ENCODE measurements around the gene MYH14.

MYH14 gene

DNA sequence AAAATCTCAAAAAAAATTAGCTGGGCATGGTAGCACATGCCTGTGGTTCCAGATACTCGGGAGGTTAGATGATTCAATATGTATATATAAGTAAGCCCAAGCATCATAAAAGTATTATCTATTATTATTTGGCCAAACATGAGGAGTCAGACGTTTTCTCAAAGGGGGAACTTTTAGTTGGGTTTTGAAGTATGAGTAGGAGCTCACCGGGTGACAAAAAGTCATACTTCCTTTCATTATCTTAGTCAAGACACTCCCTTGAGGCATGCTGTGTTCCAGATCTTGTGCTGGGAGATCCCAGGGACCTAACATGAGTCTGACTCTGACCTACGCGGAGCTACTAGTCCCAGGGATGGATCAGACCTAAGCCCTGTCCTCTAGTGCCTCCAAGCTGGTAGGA is 8.2 kb upstream of the MYH14 start:
- no peak for DNase-seq

DNA sequence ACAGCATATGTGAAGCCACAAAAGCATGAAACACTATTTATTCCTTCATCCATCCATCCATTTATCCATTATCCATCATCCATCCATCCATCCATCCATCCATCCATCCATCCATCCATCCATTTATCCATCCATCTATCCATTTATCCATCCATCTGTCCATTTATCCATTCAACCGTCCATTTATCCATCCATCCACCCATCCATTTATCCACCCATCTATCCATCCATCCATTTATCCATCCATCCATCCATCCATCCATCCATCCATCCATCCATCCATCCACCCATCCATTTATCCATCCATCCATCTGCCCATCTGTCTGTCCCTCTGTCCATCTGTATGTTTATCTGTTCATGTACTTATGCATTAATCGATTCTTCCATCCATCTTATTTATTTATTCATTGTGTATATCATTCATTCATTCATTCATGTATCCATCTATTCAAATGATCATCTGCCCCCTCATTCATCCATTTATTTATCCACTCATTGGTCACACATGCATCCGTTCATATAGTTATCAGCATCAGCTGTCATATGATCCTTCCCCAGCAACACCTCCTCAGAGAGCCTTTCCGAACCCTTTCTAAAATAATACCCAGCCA is 7.0 kb upstream of the MYH14 start:
- no peak for DNase-seq

DNA sequence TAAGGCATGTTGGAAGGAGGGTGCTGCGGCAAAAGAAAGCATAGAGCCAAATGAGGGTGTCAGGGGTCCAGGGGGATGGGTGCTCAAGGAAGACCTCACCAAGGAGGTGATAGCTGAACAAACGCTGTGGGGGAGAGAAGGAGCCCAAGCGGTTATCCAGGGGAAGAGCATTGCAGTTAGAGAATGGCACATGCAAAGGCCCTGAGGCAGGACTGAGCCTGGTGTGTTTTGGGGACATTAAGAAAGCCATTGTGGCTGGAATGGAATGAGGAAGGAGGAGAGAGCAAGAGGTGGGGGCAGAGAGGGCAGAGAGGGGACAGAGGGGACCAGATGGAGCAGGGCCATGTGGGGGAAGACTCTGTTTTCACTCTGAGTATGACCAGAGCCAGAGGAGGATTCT is 6.1 kb upstream of the MYH14 start:
- no peak for DNase-seq

DNA sequence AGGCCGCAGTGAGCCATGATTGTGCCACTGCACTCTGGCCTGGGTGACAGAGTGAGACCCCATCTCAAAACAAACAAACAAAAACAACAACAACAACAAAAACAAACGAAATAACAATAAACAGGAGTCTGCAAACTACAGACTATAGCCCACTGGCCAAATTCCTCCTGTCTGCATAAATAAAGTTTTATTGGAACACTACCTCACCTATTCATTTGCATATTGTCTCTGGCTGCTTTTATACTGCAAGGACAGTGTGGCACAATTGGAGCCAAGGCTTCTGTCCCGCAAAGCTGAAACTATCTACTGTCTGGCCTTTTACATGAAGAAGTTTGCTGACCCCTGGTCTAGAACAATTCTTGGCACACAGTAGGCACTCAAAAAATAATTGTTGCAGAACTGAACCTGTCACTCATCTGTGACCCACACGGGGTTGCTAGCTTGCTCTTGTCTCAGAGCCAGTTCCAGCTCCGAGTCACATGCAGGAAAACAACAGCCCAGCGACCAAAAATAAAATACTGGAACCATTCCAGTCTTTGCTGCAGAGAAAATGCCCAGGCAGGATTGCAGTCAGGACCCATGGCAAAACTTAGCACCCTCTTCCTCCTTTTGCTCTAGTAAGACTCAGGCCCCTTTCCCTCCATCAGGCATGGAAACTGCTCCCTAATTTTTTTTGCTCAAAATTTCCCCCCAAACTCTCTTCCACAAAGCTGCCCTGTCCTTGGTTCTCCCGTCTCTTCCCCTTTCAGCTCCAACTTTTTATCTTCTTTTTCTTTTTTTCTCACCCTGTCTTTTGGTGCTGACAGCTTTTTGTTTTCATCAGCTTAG is 4.8 kb upstream of the MYH14 start:
- no peak for DNase-seq

DNA sequence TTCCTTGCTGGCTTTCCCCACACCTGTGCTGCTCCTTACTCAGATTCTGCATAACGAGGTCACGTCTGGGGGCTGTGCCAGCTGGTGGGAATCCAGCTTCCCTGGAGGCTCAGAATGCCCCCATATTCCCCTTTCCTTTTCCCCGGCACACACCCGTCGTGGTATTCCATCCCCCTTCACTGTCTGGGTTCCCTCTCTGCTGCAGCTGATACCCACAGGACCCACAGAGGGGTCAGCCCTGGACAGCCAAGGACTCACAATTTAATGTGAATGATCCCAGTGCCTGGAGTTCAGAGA is 4.2 kb upstream of the MYH14 start:
- no peak for DNase-seq

DNA sequence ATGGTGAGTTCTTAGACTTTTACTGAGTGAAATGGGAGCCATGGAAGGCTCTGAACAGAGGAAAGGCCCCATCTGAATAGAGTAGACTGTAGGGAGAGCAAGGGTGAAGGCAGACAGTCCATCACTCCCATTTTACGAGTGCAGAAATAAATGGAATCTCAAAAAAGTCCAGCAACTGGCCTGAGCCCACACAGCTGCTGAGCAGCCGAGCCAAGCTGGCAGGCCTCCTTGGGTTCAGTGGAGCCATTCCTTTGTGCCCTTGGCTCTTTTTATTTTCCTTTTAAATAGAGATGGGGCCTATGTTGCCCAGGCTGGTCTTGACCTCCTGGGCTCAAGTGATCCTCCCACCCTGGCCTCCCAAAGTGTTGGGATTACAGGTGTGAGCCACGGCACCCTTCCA is 1.0 kb upstream of the MYH14 start:
- no peak for DNase-seq

DNA sequence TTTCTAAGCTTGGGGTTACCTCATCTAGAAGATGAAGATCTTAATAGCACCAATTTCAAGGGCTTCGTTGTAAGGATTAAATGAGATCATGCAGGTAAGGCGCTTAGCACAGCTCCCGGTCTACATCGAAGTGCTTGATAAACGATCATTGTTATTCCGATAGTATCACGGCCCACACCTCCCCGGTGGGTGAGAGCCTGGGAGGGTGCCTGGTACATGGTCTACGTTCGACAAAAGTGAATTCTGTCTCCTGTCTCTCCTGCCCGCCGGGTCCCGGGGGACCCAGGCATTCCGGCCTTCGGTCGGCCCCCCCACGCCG is 501 bp upstream of the MYH14 start:
- no peak for DNase-seq

DNA sequence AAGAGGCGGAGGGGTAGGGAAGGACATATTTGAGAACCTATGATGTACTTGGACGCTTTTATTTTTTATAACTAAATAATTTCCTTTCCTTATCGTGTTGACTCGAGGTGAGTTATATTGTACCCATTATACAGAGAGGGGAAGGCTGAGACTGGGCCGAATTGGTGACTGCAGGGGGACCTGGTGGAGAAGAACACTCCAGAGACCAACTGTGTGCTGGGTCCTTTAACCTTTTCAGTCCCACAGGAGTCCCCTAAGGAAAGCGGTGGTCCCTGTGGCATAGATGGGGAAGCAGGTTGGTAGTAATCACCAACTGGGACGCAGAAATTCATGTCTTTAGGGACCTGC is 633 bp downstream of the MYH14 start:
- DNase-seq = no peak

DNA sequence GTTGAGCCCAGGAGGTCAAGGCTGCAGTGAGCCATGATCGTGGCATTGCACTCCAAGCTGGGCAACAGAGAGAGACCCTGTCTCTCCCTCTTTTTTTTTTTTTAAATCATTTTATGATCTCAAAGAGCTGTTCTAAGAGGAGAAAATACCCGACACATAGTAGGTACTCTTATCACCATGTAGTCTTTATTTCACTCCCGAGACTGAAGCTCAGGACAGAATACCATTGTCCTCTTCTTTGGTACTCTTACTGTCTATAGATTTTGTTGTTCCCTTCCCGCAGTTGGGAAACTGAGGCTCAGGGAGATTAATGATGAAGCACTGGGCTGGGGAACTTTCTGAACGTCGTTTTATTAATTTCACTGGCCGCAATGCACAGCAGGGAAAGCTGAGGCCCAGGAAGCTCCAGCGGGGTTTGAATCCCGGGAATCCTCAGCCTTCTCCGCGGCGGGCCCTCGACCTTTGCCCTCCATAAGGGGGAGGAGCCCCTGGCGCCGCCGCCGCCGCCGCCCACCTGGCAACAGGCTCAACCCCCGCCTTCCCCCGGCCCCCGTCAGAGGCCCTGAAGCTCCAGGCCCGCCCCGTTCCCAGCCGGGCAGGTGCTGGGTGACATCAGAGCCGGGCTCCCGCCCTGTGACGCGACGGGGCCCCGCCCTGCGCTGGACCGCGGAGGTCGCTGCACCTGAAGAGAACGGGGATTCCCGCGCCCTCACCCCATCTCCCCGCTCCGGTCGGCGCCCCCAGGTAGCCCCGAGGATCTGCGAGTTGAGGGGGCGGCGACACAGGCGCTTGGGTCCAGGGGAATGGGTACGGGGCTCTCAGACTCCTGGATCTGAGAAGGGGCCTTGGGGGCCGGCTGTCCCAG is 1.6 kb downstream of the MYH14 start:
- no peak for DNase-seq

DNA sequence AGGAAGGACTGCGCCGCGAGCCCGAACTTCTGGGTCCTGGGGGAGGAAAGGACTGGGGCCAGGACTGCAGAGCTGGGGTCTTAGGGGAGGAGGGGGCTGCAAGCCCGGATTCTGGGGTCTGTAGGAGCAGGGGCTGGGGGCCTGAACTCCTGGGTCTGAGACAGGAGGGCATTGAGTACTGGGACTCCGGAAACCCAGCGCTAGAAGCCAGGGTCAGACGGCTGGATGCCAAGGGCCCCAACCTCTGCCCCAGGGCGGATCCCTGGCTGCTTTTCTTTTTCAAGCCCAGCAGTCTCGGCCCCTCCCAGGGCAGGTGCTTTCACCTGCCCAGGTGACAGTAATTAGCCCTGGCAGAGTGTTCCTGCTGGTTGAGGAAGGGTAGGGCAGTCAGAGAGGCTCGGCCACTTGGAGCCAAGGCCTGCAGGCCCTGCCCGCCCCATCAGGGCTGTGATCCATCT is 2.3 kb downstream of the MYH14 start:
- no peak for DNase-seq

DNA sequence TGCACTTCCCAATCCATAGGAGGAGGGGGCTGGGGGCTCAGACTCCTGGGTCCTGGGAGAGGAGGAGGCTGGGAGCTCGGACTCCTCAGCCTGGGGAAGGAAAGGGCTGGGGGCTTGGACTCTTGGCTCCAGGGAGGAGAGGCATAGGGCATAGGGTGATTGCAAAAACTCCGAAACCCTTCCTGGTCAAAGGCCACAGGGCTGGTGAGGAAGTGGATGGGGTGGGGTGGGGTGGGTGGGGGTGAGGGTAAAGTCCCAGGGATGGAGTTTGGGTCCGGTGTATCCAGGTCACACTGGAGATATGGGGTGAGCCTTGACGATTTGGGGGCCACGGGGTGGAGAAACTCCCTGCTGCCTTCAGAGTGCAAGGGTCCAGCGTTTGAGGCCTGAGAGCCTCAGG is 2.8 kb downstream of the MYH14 start:
- no peak for DNase-seq

DNA sequence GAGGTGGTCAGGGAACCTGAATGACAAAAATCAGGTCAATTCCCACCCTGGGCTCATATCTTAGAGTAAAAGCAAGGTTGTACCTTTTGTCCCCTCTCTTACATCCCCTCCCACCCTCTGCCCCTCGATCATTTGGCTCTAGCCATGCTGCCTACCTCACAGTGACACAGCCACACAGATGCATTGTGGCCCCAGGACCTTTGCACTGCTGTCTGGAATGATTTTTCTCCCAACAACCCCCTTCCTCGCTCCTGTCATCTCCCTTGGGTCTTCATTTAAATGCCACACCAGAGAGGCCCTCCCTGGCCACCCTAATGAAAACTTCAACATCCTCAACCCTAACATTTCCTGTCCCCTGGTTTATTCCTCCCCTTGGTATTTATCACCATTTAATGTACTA is 4.3 kb downstream of the MYH14 start:
- no peak for DNase-seq

DNA sequence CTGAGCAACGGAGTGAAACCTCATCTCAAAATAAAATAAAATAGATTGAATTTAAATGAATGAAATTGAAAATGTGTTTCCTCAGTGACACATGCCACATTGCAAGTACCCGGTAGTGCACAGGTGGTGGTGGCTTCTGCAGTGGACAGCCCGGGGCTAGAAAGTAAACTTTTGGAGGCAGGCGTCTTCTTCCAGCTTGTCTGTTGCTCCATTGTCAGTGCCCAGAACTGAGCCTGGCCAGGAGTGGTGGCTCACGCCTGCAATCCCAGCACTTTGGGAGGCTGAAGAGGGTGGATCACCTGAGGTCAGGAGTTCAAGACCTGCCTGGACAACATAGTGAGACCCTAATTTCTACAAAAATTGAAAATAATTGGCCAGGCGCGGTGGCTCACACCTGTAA is 5.7 kb downstream of the MYH14 start:
- no peak for DNase-seq

DNA sequence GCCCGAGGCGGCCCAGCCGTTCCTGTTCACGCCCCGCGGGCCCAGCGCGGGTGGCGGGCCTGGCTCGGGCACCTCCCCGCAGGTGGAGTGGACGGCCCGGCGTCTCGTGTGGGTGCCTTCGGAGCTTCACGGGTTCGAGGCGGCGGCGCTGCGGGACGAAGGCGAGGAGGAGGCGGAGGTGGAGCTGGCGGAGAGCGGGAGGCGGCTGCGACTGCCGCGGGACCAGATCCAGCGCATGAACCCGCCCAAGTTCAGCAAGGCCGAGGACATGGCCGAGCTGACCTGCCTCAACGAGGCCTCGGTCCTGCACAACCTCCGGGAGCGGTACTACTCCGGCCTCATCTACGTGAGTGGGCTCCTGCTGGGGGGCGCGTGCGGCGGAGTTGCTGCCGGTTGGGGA is 7.0 kb downstream of the MYH14 start:
- no peak for DNase-seq

DNA sequence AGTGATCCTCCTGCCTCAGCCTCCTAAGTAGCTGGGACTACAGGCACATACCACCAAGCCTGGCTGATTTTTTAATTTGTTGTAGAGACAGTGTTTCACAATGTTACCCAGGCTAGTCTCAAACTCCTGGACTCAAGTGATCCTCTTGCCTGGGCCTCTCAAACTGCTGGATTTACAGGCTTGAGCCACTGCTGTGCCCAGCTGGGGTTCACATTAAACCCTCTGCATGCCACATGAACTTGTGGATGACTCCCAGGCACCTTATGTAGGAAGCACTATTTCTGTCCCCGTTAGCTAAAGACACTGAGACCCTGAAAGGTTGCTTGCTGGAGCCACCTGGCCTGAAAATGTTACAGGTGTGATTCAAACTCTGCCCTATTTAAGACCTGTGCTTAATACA is 10.5 kb downstream of the MYH14 start:
- DNase-seq = no peak

DNA sequence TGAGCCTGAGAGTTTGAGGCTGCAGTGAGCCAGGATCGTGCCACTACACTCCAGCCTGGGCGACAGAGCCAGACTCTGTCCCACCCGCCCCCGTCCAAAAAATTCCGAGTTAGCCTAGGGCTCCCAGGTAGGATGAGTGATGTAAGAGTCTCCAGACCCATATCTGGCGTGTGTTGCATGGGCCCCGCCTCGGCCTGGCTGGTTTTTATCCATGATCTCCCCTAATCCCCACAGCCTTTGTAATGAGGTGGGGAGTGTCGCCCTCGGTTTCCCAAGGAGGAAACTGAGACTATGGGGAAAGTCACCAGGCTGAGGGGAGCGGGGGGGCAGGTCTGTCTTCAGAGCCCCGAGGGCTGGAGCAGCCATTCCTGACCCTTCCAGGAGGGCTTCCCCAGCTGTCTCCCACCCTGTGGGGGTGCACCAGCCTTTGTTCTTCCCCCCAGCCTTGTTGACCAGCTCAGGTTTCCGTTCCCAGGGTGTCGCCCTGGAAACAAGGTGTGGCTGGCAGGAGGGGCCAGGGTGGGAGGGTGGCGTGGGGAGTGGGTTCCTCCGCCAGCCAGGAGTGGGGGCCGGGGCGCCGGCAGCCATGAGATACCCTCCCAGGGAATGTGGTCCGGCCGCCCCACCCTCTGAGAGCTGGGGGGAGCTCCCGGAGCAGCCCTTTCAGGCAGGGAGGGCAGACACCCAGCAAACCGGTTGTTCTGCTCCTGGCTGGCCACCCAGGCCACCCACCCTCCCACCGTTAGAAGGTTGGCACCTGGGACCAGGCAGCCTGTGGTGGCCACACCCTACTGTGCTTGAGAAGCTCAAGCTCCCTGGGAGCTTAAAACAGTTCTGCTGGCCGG is 11.5 kb downstream of the MYH14 start:
- DNase-seq = no peak

DNA sequence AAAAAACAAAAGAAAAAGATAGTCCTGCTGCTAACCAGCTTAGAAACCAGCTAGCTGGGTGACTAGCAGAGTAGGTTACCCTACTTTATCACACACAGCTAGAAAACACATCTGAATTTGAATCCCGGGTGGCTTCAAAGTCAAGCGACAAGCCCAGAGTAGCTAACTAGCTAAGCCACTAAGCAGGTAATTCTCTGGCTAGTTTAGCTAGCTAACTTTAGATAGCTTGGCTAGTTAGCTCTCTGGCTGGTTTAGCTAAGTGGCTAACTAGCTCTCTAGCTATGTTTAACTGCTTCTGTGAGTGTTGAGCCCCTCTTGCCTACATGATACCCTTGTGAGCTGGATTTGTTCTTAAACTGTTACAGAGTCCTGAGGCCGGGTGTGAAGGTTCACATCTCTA is 12.4 kb downstream of the MYH14 start:
- no peak for DNase-seq

DNA sequence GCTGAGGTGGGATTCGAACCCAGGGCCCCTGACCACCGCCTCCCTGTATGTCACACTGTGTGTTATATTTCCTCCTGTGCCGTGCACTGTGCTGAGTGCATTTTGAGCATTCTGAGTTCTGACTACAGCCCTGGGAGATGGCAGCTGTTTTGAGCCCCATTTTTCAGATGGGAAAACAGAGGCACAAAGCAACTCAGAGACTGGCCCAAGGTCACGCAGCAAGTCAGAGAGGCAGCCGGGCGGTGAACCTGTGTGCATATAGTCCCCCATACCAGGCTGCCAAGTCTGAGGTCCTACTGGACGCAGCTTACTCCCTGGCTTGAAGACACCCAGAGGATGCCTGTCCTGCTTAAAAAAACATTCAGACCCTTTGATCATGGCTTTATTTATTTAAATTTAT is 17.7 kb downstream of the MYH14 start:
- DNase-seq = no peak

DNA sequence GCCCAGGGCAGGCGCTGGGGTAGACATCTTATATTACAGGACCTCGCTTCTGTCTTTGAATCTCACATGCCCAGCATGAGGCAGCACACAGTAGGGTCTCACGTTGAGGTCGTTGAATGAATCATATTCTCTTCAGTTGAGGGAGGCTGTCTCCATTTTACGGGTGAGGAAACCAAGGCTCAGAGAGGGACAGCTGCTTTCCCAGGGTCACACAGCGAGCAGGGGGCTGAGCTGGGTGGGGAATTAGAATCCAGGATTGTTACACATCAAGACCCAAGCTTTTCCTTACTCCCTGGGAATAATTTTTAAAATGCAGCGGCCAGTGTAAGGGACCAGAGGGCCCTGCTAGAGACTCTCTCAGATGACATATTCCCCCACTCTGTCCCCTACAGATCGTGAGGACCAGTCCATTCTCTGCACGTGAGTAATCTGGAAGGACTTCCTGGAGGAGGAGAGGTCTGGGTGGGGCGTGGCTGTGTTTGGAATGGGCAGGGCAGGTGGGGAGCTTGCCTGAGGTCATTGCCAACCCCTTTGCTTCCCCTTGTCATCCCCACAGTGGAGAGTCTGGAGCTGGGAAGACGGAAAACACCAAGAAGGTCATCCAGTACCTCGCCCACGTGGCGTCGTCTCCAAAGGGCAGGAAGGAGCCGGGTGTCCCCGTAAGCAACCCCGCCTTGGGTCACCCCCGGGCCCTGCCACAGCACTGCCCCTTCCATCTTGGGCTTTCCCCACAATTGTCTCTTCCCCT is 19.4 kb downstream of the MYH14 start:
- DNase-seq = no peak

DNA sequence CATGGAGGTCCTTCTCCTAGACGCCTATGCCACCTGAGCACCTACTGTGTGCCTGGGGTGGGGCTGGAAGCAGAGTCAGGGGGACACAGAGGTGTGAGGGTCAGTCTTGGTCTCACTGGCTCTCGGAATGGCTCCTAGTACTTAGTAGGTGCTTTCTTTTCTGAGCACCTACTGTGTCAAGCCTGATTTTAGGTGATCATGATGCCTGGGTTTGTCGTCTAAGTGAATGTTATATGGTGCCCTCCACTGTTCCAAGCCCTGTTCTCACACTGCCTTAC is 20.0 kb downstream of the MYH14 start:
- DNase-seq = no peak

DNA sequence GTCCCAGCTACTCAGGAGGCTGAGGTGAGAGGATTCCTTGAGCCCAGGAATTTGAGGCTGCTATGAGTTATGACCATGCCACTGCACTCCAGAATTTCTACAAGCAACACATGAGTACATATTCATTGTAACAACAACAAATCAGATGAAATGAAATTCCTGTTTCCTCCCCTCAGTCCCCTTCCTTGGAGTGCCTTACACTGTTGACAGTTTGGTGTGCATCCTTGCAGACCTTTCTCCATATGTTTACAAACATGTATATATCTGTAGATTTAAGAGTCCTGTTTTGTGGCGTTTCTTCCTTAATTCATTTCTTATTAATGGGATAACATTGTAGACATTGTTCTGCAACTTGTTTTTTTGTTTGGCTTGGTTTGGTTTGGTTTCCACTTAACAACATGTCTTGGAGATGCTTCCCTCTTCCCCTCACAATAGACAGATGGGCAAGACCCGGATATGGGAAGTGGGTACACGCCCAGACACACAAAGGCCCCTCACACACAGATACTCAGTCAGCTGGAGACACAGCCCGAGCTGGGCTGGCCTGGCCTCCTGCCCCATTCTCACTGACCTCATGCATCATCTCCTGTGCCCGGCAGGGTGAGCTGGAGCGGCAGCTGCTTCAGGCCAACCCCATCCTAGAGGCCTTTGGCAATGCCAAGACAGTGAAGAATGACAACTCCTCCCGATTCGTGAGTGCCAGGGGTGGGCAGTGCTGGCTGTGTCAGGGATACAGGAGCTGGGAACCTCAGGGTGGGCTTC is 21.7 kb downstream of the MYH14 start:
- no peak for DNase-seq

DNA sequence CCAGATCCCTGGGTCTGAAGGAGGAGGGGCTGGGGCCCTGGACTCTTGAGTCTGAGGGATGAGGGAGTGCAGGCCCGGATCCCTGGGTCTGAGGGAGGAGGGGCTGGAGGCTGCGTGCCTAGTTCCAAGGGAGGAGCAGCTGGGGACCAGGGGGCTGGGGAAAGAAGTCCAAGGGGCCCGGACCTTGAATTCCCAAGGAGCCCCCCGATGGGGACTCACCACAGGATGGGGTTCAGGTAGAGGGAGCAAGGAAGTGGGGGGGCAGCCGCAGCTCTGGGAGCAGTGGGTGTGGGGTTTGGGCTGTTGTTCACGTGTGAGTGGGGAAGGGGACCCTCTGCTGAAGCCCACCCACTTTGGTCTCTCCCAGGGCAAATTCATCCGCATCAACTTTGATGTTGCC is 23.1 kb downstream of the MYH14 start:
- DNase-seq = no peak
